Uterus (tissue), 4 donors: Measurements from ENCODE around the gene OR6C75. TPM values are rescaled to one million over a fixed set of nuclear protein-coding genes. Genes with fewer than 3 reads are reported as not detected.
"Not testable (repeated sequence)": the region's sequence is repeated elsewhere in the genome, so short reads cannot be mapped to it uniquely, and the experiment has no call there.

Source experiments
- DNase-seq, 2 donors: peaks; one replicate each; pipeline ENCODE4 v3.0.0-alpha.2; 2019 to 2020
- H3K27ac ChIP-seq, 2 donors: fragments of 200-600 bp; sonication (generic); 1 replicate in 1 of 2; 2 replicates in 1 of 2; pipeline ENCODE4 v1.5.1; 2016 to 2018
- H3K27me3 ChIP-seq, 2 donors: fragments of 200-600 bp; sonication (generic); one replicate each; pipeline ENCODE4 v1.5.1; 2018 to 2019; ENCODE audit warnings: control low read depth in 1 of 2
- H3K36me3 ChIP-seq, 2 donors: fragments of 200-600 bp; sonication (generic); one replicate each; pipeline ENCODE4 v1.5.1; 2019; ENCODE audit warnings: control low read depth in 1 of 2
- H3K4me1 ChIP-seq, 2 donors: fragments of 200-600 bp; sonication (generic); one replicate each; pipeline ENCODE4 v1.5.1; 2018 to 2019; ENCODE audit warnings: control low read depth in 1 of 2
- H3K4me3 ChIP-seq, 2 donors: fragments of 200-600 bp; sonication (generic); 1 replicate in 1 of 2; 2 replicates in 1 of 2; pipeline ENCODE4 v1.5.1; 2018 to 2019; ENCODE audit warnings: mild to moderate bottlenecking in 1 of 2
- H3K9me3 ChIP-seq, 2 donors: fragments of 200-600 bp; sonication (generic); one replicate each; pipeline ENCODE4 v1.5.1; 2019; ENCODE audit warnings: control low read depth in 1 of 2
- CTCF ChIP-seq, 4 experiments: fragments of 200-600 bp in 2 of 4; fragments of 450-650 bp in 2 of 4; sonication (generic) in 2 of 4; IDR thresholded peaks; one replicate each; pipeline ENCODE4 v1.5.1; 2016 to 2019; ENCODE audit warnings: antibody characterized with exemption in 4 of 4, mild to moderate bottlenecking in 2 of 4, moderate library complexity in 1 of 4
- POLR2A ChIP-seq, 2 donors: fragments of 450-650 bp; IDR thresholded peaks; one replicate each; pipeline ENCODE4 v1.6.1; 2016; ENCODE audit warnings: antibody characterized with exemption in 2 of 2, mild to moderate bottlenecking in 1 of 2, moderate library complexity in 1 of 2
- intact Hi-C: fragments of 100-400 bp; cut with DNase I; formaldehyde crosslinking; loops from one replicate; pipeline ENCODE4 v1.15.1; 2023; ENCODE audit warnings: low total_unique reads
- total RNA-seq, 4 donors: library from RNA; depleted of rRNA in 3 of 4; stranded (reverse); fragments of >200 nt in 3 of 4; gene quantifications; one replicate each; pipeline versions ENCODE4 v1.1.0 to v1.2.4, GENCODE V29; 2014 to 2023
- donor health status: DM: yes; HTN: yes; CAD: no.

The OR6C75 gene
- total RNA-seq, 4 donors from 2014 or later: not detected

GRCh38 chr12:55400229-55400628 lies 37.5 kb downstream of the OR6C75 start, which contains the start of gene OR6C65:
TSS of gene OR6C65 (plus strand) at chr12:55400529. CDS start at chr12:55400529, 0 bp downstream.
- Histone ChIP-seq H3K27ac (no peak within 1 kb of the TSS), H3K4me1 (no peaks in the 10 kb centered on the region), H3K27me3 (no peaks in the 10 kb centered on the region), H3K9me3 (no peaks in the 10 kb centered on the region), H3K4me3 (no peak within 1 kb of the TSS), H3K36me3 (no peaks in the 10 kb centered on the region)
- no peak for TF ChIP-seq POLR2A (IDR thresholded peaks at IDR 0.05)
- no peak for DNase-seq
- intact Hi-C loops: no loop called here

GRCh38 chr12:55407866-55408265 lies 45.1 kb downstream of the OR6C75 start:
- DNase-seq: no peak
- no peaks in the 10 kb centered on the region for H3K27me3 ChIP-seq

GRCh38 chr12:55409133-55409532 lies 46.4 kb downstream of the OR6C75 start:
- H3K4me3 ChIP-seq, intact Hi-C loops, DNase-seq, H3K4me1 ChIP-seq, H3K27me3 ChIP-seq, H3K27ac ChIP-seq, H3K9me3 ChIP-seq, H3K36me3 ChIP-seq: not testable (repeated sequence)

More at GRCh38 chr12:55407866-55408265, 45.1 kb downstream of the OR6C75 start:
- Histone ChIP-seq H3K4me1 (no peaks in the 10 kb centered on the region), H3K4me3 (no peak overlapping the region), H3K9me3 (no peaks in the 10 kb centered on the region), H3K36me3 (no peaks in the 10 kb centered on the region), H3K27ac (no peak overlapping the region)
- TF ChIP-seq CTCF (IDR thresholded peaks at IDR 0.05) (no peak), POLR2A (IDR thresholded peaks at IDR 0.05) (no peak)
- intact Hi-C loops: no loop called here

GRCh38 chr12:55412138-55412537 lies 49.4 kb downstream of the OR6C75 start:
- H3K27ac ChIP-seq, H3K36me3 ChIP-seq, H3K9me3 ChIP-seq, intact Hi-C loops, H3K27me3 ChIP-seq, H3K4me1 ChIP-seq, DNase-seq, H3K4me3 ChIP-seq: not testable (repeated sequence)

GRCh38 chr12:55413498-55414388 lies 51.0 kb downstream of the OR6C75 start:
- H3K27me3 ChIP-seq, H3K9me3 ChIP-seq, H3K4me1 ChIP-seq, H3K4me3 ChIP-seq, H3K27ac ChIP-seq, H3K36me3 ChIP-seq, intact Hi-C loops, DNase-seq: not testable (repeated sequence)

- H3K4me1 ChIP-seq, H3K27me3 ChIP-seq, H3K36me3 ChIP-seq, H3K4me3 ChIP-seq, H3K9me3 ChIP-seq, DNase-seq, H3K27ac ChIP-seq, intact Hi-C loops: not testable (repeated sequence)
Observed at GRCh38 chr12:55414396-55414823, 51.6 kb downstream of the OR6C75 start.

GRCh38 chr12:55414889-55415288 lies 52.1 kb downstream of the OR6C75 start:
- H3K27ac ChIP-seq, H3K36me3 ChIP-seq, H3K27me3 ChIP-seq, DNase-seq, H3K4me3 ChIP-seq, H3K9me3 ChIP-seq, intact Hi-C loops, H3K4me1 ChIP-seq: not testable (repeated sequence)

- Histone ChIP-seq H3K4me1 (no peaks in the 10 kb centered on the region), H3K9me3 (no peaks in the 10 kb centered on the region), H3K4me3 (no peak overlapping the region), H3K27me3 (no peaks in the 10 kb centered on the region), H3K36me3 (no peaks in the 10 kb centered on the region), H3K27ac (no peak overlapping the region)
- DNase-seq: no peak
- intact Hi-C loops: no loop called here
- TF ChIP-seq CTCF (IDR thresholded peaks at IDR 0.05): no peak
- TF ChIP-seq POLR2A (IDR thresholded peaks at IDR 0.05): no peak
Observed at GRCh38 chr12:55416961-55417360, 54.2 kb downstream of the OR6C75 start.

Other genes starting within 250 kb of the OR6C75 start
- gene OR9K2, start 236.6 kb upstream of the OR6C75 start, total RNA-seq: not detected
- not detected for gene OR10A7, start 141.9 kb upstream of the OR6C75 start, total RNA-seq
- not detected for gene OR6C74, start 118.4 kb upstream of the OR6C75 start, total RNA-seq
- not detected for gene OR6C6, start 66.4 kb upstream of the OR6C75 start, total RNA-seq
- gene OR6C1, start 48.6 kb upstream of the OR6C75 start, total RNA-seq: not detected
- gene OR6C3, start 32.2 kb upstream of the OR6C75 start, total RNA-seq: not detected
- not detected for gene OR6C65, start 37.6 kb downstream of the OR6C75 start, total RNA-seq
- not detected for gene OR6C76, start 63.3 kb downstream of the OR6C75 start, total RNA-seq
- not detected for gene OR6C2, start 81.1 kb downstream of the OR6C75 start, total RNA-seq
- not detected for gene OR6C70, start 107.2 kb downstream of the OR6C75 start, total RNA-seq
- gene OR6C68, start 129.4 kb downstream of the OR6C75 start, total RNA-seq: not detected
- not detected for gene OR6C4, start 186.6 kb downstream of the OR6C75 start, total RNA-seq
- gene OR2AP1, start 209.5 kb downstream of the OR6C75 start, total RNA-seq: not detected